T47D (cell line): ENCODE data around the gene PRKAG1.

ENCODE experiments used
- DNase-seq, 2 experiments: peaks; one replicate each; pipeline versions ENCODE4 v3.0.0 to v3.0.0-alpha.2; 2011 to 2012; ENCODE audit warnings: low read depth in 1 of 2, low spot score in 1 of 2
- JUND ChIP-seq: IDR thresholded peaks from 2 replicates; pipeline ENCODE4 v1.6.1; 2012; ENCODE audit warnings: low read depth
- in situ Hi-C: cut with HindIII; loops from 2 replicates; pipeline ENCODE4 v1.10.0; 2016; ENCODE audit warnings: low sequenced_read_pairs, low pct_unique_long_range_greater_than_20kb

PRKAG1 gene

GRCh38 chr12:49055092-49055491 is 36.5 kb upstream of the PRKAG1 start:
- TF ChIP-seq JUND, result no peak
- DNase-seq, result no peak
- in situ Hi-C loops, result no loop called here

DNA sequence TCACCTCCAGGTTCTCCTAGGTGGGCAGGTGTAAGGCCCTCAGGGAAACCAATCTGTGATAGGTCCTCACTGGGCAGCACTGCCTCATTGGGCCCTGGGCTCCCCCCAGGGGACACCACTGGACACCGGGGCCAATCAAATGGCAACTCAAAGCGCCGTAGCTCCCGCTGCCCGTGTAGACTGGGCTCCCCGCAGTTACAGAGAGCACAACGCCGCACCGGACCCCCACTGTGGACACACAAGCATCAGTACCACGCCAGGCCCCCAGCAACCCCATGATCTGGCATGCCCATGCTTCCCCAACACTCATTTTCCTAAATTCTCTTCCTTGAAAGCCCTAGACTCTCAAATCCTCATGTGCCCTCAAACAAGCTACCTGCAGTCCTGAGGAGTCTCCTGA is 35.9 kb upstream of the PRKAG1 start:
- in situ Hi-C loops, result no loop called here
- no peak for DNase-seq

GRCh38 chr12:49054096-49054495 is 35.5 kb upstream of the PRKAG1 start:
- no peak for DNase-seq
- in situ Hi-C loops, result no loop called here
- TF ChIP-seq JUND, result no peak

More for the DNA sequence above, 35.9 kb upstream of the PRKAG1 start:
- no peak for TF ChIP-seq JUND

GRCh38 chr12:49052451-49053208 is 34.1 kb upstream of the PRKAG1 start:
- no peak for TF ChIP-seq JUND
- DNase-seq, result no peak
- in situ Hi-C loops, result no loop called here

DNA sequence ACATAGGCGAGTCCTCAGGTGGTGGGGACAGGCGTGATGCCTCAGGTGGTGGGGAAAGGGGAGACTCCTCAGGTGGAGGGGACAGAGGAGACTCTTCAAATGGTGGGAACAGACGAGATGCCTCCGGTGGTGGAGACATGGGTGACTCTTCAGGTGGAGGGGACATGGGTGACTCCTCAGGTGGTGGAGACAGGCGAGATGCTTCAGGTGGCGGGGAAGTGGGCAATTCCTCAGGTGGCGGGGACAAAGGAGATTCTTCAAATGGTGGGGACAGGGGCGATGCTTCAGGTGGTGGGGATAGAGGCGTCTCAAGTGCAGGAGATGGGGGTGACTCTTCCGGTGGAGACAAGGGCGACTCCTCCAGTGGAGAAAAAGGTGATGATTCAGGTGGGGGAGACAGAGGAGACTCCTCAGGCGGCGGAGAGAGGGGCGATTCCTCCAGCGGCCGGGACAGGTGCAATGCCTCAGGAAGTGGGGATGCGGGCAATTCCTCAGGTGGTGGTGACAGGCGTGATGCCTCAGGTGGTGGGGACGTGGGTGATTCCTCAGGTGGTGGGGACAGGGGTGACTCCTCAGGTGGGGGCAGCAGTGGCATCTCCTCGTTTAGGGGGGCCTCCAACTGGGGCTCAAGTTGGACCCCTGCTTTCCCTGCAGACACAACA is 33.3 kb upstream of the PRKAG1 start:
- in situ Hi-C loops, result no loop called here
- TF ChIP-seq JUND, result no peak
- DNase-seq, result no peak

GRCh38 chr12:49051373-49051764 is 32.8 kb upstream of the PRKAG1 start:
- no peak for TF ChIP-seq JUND
- in situ Hi-C loops, result no loop called here
- DNase-seq, result no peak

DNA sequence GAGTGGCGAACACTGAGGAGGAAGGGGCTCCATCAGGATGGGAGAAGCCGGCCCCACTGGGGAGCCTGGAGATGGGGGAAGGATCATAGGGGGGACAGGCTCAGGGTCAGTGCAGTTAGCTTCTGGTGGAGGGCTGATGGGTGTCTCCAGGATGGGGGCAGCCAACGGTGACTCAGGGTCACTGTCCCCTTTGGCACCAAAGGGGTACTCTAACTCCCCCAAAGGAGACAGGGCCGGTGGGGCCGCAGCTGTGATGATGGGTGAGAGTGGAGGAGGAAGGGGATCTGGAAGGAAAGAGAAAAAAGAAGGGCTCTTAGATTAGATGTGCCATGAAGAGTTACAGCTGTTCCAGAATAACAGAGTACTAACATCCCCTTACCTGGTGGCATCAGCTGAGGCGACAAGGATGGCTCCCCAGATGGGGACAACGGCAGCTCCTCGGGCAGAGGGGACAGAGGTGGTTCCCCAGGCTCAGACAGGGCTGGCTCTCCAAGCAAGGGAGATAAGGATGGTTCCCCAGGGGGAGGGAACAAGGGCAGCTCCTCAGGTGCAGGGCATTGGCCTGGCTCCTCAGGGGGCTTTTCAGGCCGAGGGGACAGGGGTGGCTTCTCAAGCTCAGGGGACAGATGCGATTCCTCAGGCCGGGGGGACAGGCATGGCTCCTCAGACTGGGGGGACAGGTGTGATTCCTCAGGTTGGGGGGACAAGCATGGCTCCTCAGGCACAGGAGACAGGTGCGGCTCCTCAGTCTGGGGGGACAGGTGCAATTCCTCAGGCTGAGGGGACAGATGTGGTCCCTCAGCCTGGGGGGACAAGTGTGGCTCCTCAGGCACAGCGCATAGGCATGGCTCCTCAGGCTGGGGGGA is 32.2 kb upstream of the PRKAG1 start:
- no peak for TF ChIP-seq JUND
- no peak for DNase-seq
- in situ Hi-C loops, result no loop called here

- TF ChIP-seq JUND, result no peak
- in situ Hi-C loops, result no loop called here
Observed at GRCh38 chr12:49049566-49050224, 31.1 kb upstream of the PRKAG1 start.

GRCh38 chr12:49048953-49049352 is 30.4 kb upstream of the PRKAG1 start:
- TF ChIP-seq JUND, result no peak
- in situ Hi-C loops, result no loop called here
- DNase-seq, result no peak

More at GRCh38 chr12:49049566-49050224, 31.1 kb upstream of the PRKAG1 start:
- DNase-seq, result no peak

DNA sequence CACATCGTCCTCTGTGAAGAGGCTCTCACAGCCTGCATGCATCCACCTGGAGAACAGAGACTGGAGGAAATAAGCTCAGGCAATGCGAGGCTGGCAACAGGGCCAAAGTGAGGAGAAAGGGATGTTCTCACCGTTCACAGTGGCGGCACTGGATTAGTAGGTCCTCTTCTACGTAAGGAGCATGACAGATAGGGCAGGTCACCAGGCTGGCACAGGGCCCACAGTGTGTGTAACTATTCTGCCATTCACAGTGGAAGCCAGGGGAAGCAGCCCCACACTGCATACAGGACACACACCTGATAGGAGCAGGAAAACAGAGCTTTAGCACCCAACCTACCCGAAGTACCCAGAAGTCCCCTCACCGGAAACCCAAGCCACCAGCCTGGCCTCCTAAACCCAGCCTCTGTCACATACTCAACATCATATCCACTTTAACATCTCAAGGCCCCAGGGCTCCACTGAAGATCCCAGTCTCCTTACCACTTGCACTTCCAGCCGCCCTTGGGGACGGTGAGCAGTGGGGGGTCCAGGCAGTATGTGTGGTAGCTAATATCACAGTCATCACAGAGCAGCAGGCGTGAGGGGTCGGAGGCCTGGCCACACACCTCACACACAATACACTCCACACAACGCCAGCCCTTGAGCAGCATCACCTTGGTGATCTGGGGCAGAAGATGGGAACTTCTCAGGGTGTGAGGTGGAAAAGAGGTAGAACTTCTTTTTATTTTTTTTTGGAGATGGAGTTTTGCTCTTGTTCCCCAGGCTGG is 27.7 kb upstream of the PRKAG1 start:
- in situ Hi-C loops, result no loop called here
- DNase-seq, result no peak
- TF ChIP-seq JUND, result no peak

- DNase-seq, result no peak
- no peak for TF ChIP-seq JUND
- in situ Hi-C loops, result no loop called here
Observed at GRCh38 chr12:49044660-49045059, 26.1 kb upstream of the PRKAG1 start.

- TF ChIP-seq JUND, result no peak
- DNase-seq, result peak; percentile 77 to 79
Observed at GRCh38 chr12:49043856-49044258, 25.3 kb upstream of the PRKAG1 start.

More at GRCh38 chr12:49043856-49044258, 25.3 kb upstream of the PRKAG1 start:
- in situ Hi-C loops, result no loop called here
